ENCODE measurements around the gene FFAR4.
"Not testable (repeated sequence)": the region's sequence is repeated elsewhere in the genome, so short reads cannot be mapped to it uniquely, and the experiment has no call there.

FFAR4 gene

DNA sequence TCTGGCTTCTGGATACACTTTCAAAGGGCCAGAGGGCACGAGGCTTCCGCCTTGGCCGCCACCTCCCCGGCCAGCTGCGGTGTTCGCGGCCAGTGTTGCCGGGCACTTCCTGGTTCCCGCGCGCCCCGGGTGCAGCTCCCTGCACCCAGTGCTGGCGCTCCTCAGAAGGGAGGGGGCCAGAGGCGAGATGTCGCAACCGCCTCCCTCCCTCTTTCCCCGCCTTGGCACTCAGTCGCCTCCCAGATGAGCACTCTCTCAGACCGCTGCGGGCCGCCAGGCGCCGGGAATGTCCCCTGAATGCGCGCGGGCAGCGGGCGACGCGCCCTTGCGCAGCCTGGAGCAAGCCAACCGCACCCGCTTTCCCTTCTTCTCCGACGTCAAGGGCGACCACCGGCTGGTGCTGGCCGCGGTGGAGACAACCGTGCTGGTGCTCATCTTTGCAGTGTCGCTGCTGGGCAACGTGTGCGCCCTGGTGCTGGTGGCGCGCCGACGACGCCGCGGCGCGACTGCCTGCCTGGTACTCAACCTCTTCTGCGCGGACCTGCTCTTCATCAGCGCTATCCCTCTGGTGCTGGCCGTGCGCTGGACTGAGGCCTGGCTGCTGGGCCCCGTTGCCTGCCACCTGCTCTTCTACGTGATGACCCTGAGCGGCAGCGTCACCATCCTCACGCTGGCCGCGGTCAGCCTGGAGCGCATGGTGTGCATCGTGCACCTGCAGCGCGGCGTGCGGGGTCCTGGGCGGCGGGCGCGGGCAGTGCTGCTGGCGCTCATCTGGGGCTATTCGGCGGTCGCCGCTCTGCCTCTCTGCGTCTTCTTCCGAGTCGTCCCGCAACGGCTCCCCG, at the start of gene FFAR4:
FFAR4 (plus strand) TSS at position 231 of the 842 bp plus-strand sequence; CDS start at position 287, 56 bp downstream.
- H3K36me3 Mint-ChIP-seq: no peaks in the 10 kb centered on the region
- H3K4me3 Mint-ChIP-seq: no peak within 1 kb of the TSS
- H3K27ac Mint-ChIP-seq: no peak within 1 kb of the TSS
- no peaks in the 10 kb centered on the region for H3K9me3 Mint-ChIP-seq
- H3K27me3 Mint-ChIP-seq: peaks cover 29% of the 10 kb centered on the region
- H3K4me1 Mint-ChIP-seq: no peaks in the 10 kb centered on the region

- H3K4me3 Mint-ChIP-seq: no peak overlapping the region
- no peaks in the 10 kb centered on the region for H3K27me3 Mint-ChIP-seq
- H3K9me3 Mint-ChIP-seq: no peaks in the 10 kb centered on the region
- H3K36me3 Mint-ChIP-seq: no peaks in the 10 kb centered on the region
- no peaks in the 10 kb centered on the region for H3K4me1 Mint-ChIP-seq
- H3K27ac Mint-ChIP-seq: no peak overlapping the region
Observed at GRCh38 chr10:93518531-93518930, 47.9 kb upstream of the FFAR4 start.

DNA sequence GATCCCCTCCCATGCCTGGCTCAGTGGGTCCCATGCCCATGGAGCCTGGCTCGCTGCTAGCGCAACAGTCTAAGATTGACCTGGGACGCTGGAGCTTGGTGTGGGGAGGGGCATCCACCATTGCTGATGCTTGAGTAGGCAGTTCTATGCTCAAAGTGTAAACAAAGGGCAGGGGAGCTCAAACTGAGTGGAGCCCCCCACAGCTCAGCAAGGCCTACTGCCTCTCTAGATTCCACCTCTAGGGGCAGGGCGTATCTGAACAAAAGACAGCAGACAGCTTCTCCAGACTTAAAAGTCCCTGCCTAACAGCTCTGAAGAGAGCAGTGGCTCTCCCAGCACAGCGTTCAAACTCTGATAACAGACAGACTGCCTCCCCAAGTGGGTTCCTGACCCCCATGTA, 31.2 kb upstream of the FFAR4 start:
- no peak overlapping the region for H3K4me3 Mint-ChIP-seq
- no peaks in the 10 kb centered on the region for H3K9me3 Mint-ChIP-seq
- H3K27me3 Mint-ChIP-seq: peaks cover 11% of the 10 kb centered on the region
- H3K36me3 Mint-ChIP-seq: no peaks in the 10 kb centered on the region
- no peaks in the 10 kb centered on the region for H3K4me1 Mint-ChIP-seq
- no peak overlapping the region for H3K27ac Mint-ChIP-seq

DNA sequence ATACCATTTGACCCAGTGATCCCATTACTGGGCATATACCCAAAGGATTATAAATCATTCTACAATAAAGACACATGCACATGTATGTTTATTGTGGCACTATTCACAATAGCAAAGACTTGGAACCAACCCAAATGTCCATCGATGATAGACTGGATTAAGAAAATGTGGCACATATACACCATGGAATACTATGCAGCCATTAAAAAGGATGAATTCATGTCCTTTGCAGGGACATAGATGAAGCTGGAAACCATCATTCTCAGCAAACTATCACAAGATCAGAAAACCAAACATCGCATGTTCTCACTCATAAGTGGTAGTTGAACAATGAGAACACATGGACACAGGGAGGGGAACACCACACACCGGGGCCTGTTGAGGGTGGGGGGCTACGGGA, 25.6 kb upstream of the FFAR4 start:
- H3K27ac Mint-ChIP-seq, H3K36me3 Mint-ChIP-seq: not testable (repeated sequence)

GRCh38 chr10:93541402-93542357, 24.8 kb upstream of the FFAR4 start:
- Mint-ChIP-seq H3K27me3 (peaks cover 4% of the 10 kb centered on the region), H3K9me3 (no peaks in the 10 kb centered on the region), H3K4me3 (no peak overlapping the region), H3K4me1 (no peaks in the 10 kb centered on the region), H3K27ac (no peak overlapping the region), H3K36me3 (no peaks in the 10 kb centered on the region)

More for the DNA sequence above, 25.6 kb upstream of the FFAR4 start:
- not testable (repeated sequence) for H3K4me1 Mint-ChIP-seq, H3K4me3 Mint-ChIP-seq, H3K9me3 Mint-ChIP-seq, H3K27me3 Mint-ChIP-seq

DNA sequence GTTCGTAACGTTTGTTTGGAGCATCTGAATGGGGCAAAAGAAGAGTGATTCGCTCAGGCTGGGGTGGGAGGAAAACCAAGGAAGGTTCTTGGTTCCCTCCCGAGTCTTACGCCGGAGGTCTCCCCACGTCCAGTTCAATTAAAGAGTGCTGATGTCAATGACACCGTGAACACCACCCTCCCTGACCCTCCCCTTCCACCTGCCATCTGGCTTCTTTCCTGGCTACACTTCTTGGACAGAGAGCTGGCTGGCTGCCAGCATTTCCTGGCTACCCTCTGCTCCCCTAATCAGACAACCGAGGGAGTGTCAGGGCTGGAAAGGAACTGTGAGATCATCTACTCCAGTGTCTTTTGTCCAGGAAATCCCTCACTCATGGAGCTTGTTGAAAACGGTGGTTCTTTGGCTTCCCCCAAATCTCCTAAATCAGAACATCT, 24.1 kb upstream of the FFAR4 start:
- H3K4me3 Mint-ChIP-seq: no peak overlapping the region
- H3K27ac Mint-ChIP-seq: no peak overlapping the region
- no peaks in the 10 kb centered on the region for H3K9me3 Mint-ChIP-seq
- peaks cover 2% of the 10 kb centered on the region for H3K27me3 Mint-ChIP-seq
- no peaks in the 10 kb centered on the region for H3K36me3 Mint-ChIP-seq
- H3K4me1 Mint-ChIP-seq: no peaks in the 10 kb centered on the region

- H3K27ac Mint-ChIP-seq, H3K9me3 Mint-ChIP-seq, H3K27me3 Mint-ChIP-seq, H3K4me1 Mint-ChIP-seq, H3K4me3 Mint-ChIP-seq, H3K36me3 Mint-ChIP-seq: not testable (repeated sequence)
Observed at GRCh38 chr10:93546995-93547394, 19.5 kb upstream of the FFAR4 start.

DNA sequence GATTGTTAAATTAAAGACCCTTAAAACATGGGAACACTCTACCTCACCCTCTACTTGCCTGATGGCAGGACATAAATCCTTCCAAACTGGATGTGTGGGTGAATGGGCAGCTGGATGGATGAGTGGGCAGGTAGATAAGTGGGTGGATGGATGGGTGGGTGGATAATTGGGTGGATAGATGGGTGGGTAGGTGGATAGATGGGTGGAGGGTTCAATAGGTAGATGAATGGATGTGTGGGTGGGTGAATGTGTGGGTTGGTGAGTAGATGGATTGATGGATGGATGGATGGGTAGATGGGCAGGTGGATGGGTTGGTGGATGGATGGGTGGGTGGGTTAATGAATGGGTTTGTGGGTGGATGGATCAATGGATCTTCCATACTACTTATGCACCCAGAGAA, 18.9 kb upstream of the FFAR4 start:
- Mint-ChIP-seq H3K27ac (no peak overlapping the region), H3K27me3 (no peaks in the 10 kb centered on the region), H3K9me3 (no peaks in the 10 kb centered on the region), H3K4me1 (no peaks in the 10 kb centered on the region), H3K4me3 (no peak overlapping the region), H3K36me3 (no peaks in the 10 kb centered on the region)

- Mint-ChIP-seq H3K9me3 (no peaks in the 10 kb centered on the region), H3K27me3 (no peaks in the 10 kb centered on the region), H3K27ac (no peak overlapping the region), H3K36me3 (no peaks in the 10 kb centered on the region), H3K4me1 (no peaks in the 10 kb centered on the region), H3K4me3 (no peak overlapping the region)
Observed at GRCh38 chr10:93548376-93549071, 17.9 kb upstream of the FFAR4 start.

GRCh38 chr10:93550606-93551005, 15.9 kb upstream of the FFAR4 start:
- no peak overlapping the region for H3K4me3 Mint-ChIP-seq
- H3K27ac Mint-ChIP-seq: no peak overlapping the region
- H3K27me3 Mint-ChIP-seq: no peaks in the 10 kb centered on the region
- no peaks in the 10 kb centered on the region for H3K4me1 Mint-ChIP-seq
- H3K9me3 Mint-ChIP-seq: no peaks in the 10 kb centered on the region
- H3K36me3 Mint-ChIP-seq: no peaks in the 10 kb centered on the region

DNA sequence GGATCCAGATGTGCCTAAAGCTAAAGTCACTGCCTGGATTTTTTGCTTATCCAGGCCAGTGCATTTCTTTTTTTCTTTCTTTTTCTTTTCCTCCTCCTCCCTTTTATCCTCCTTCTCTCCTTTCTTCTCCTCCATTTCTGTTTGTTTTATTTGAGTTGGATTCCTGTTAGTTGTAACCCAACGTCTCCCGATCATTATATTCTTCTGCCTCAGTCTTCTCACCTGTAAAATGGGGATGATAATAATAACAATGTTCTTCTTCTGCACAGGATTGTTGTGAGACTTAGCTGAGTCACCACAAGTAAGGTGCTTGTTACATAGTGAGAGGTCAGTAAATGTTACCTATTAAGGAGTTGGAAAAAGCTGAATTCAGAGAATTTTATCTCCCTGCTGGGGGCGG, 13.7 kb upstream of the FFAR4 start:
- Mint-ChIP-seq H3K27ac (no peak overlapping the region), H3K4me3 (no peak overlapping the region), H3K4me1 (no peaks in the 10 kb centered on the region), H3K36me3 (no peaks in the 10 kb centered on the region), H3K27me3 (peaks cover 2% of the 10 kb centered on the region), H3K9me3 (no peaks in the 10 kb centered on the region)

GRCh38 chr10:93553482-93554315, 12.8 kb upstream of the FFAR4 start:
- Mint-ChIP-seq H3K36me3 (no peaks in the 10 kb centered on the region), H3K4me3 (no peak overlapping the region), H3K9me3 (no peaks in the 10 kb centered on the region), H3K27me3 (peaks cover 2% of the 10 kb centered on the region), H3K4me1 (no peaks in the 10 kb centered on the region), H3K27ac (no peak overlapping the region)

DNA sequence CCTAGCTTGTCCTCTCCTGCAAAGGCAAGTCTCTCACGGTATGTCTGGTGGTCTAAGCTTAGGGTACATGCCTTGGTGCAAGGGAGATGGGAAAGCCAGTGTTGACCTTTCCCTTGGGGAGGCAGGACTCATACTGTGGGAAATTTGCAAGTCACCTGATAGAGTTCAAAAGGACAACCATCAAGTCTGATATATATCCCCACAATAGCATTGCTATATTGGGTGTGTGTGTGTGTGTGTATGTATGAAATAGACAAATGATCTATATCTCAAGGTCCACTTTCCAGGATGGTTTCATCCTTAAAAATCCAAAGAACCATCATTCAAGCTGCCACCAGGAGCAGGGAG, 12.2 kb upstream of the FFAR4 start:
- Mint-ChIP-seq H3K9me3 (no peaks in the 10 kb centered on the region), H3K36me3 (no peaks in the 10 kb centered on the region), H3K4me1 (no peaks in the 10 kb centered on the region), H3K27ac (no peak overlapping the region), H3K27me3 (peaks cover 2% of the 10 kb centered on the region), H3K4me3 (no peak overlapping the region)

GRCh38 chr10:93554760-93555432, 11.6 kb upstream of the FFAR4 start:
- H3K27me3 Mint-ChIP-seq: peaks cover 2% of the 10 kb centered on the region
- H3K36me3 Mint-ChIP-seq: no peaks in the 10 kb centered on the region
- no peak overlapping the region for H3K27ac Mint-ChIP-seq
- H3K4me1 Mint-ChIP-seq: no peaks in the 10 kb centered on the region
- no peaks in the 10 kb centered on the region for H3K9me3 Mint-ChIP-seq
- H3K4me3 Mint-ChIP-seq: no peak overlapping the region
